VCaP (cell line): ENCODE data around the gene STARD3.

Experiments
- H3K27ac ChIP-seq: fragments of 450-650 bp; 2 replicates; pipeline ENCODE4 v1.5.1; 2017
- CTCF ChIP-seq: fragments of 450-650 bp; conservative IDR thresholded peaks from 2 replicates; pipeline ENCODE4 v1.5.1; 2017; ENCODE audit warnings: mild to moderate bottlenecking, moderate library complexity

The STARD3 gene

GRCh38 chr17:39631403-39631802 lies 5.5 kb upstream of the STARD3 start:
- H3K27ac ChIP-seq, result peak overlapping the region; percentile 41
- TF ChIP-seq CTCF, result no peak

- H3K27ac ChIP-seq, result peak overlapping the region; percentile 41; the same call in 1 of the 2 replicates
- no peak for TF ChIP-seq CTCF
Measured at GRCh38 chr17:39632153-39632941, 4.6 kb upstream of the STARD3 start.

GRCh38 chr17:39633570-39634183 lies 3.3 kb upstream of the STARD3 start:
- no peak overlapping the region for H3K27ac ChIP-seq
- TF ChIP-seq CTCF, result no peak

GRCh38 chr17:39634384-39634871 lies 2.5 kb upstream of the STARD3 start:
- H3K27ac ChIP-seq, result no peak overlapping the region
- peak; percentile 92 for TF ChIP-seq CTCF

- no peak for TF ChIP-seq CTCF
- peak overlapping the region; percentile 86; the same call in 1 of the 2 replicates for H3K27ac ChIP-seq
Measured at GRCh38 chr17:39635614-39636176, 1.2 kb upstream of the STARD3 start.

- H3K27ac ChIP-seq, result peak overlapping the region; percentile 86
- no peak for TF ChIP-seq CTCF
Measured at GRCh38 chr17:39636587-39636926, 387 bp upstream of the STARD3 start.

GRCh38 chr17:39638317-39638716 lies 1.4 kb downstream of the STARD3 start:
- no peak for TF ChIP-seq CTCF
- peak overlapping the region; percentile 86; the same call in 1 of the 2 replicates for H3K27ac ChIP-seq
